GM23338 (cell line): ENCODE results near the gene KCNK10. TPM values are rescaled to one million over a fixed set of nuclear protein-coding genes. Genes with fewer than 3 reads are reported as not detected.

ENCODE experiments used
- ATAC-seq: fragments of 200-7000 bp; cut with Tn5 transposase; 3 replicates; pipeline ENCODE4 v1.9.1; 2020
- DNase-seq: peaks from one replicate; pipeline ENCODE4 v3.0.0-alpha.2; 2015; ENCODE audit warnings: low spot score
- H2AFZ ChIP-seq: fragments of 200-600 bp; sonication (generic); 2 replicates; pipeline ENCODE4 v1.8.0; 2016; ENCODE audit warnings: antibody characterized with exemption, mild to moderate bottlenecking, moderate library complexity
- H3F3A ChIP-seq: fragments of 200-600 bp; sonication (generic); replicated peaks from 2 replicates; pipeline ENCODE4 v1.8.0; 2017; ENCODE audit warnings: antibody characterized with exemption, mixed run types, low read depth
- H3K27ac ChIP-seq: fragments of 200-600 bp; sonication (generic); 2 replicates; pipeline ENCODE4 v1.6.1; 2016; ENCODE audit warnings: low read depth
- H3K27me3 ChIP-seq: fragments of 200-600 bp; sonication (generic); 2 replicates; pipeline ENCODE4 v1.8.0; 2016; ENCODE audit warnings: mild to moderate bottlenecking, mixed run types, moderate library complexity; ENCODE audit not compliant: insufficient read depth
- H3K36me3 ChIP-seq: fragments of 200-600 bp; sonication (generic); 2 replicates; pipeline ENCODE4 v1.8.0; 2016; ENCODE audit warnings: mild to moderate bottlenecking; ENCODE audit not compliant: insufficient read depth
- H3K4me1 ChIP-seq: fragments of 200-600 bp; sonication (generic); 2 replicates; pipeline ENCODE4 v1.8.0; 2016; ENCODE audit warnings: mild to moderate bottlenecking, moderate library complexity; ENCODE audit not compliant: insufficient read depth
- H3K4me2 ChIP-seq: fragments of 200-600 bp; sonication (generic); 2 replicates; pipeline ENCODE4 v1.7.1; 2017; ENCODE audit warnings: mixed run types
- H3K4me3 ChIP-seq: fragments of 200-600 bp; sonication (generic); 2 replicates; pipeline ENCODE4 v1.6.1; 2016; ENCODE audit warnings: mixed run types
- H3K79me2 ChIP-seq: fragments of 200-600 bp; sonication (generic); replicated peaks from 2 replicates; pipeline ENCODE4 v1.8.0; 2017; ENCODE audit warnings: mild to moderate bottlenecking; ENCODE audit not compliant: insufficient read depth
- H3K9me2 ChIP-seq: fragments of 200-600 bp; sonication (generic); 2 replicates; pipeline ENCODE4 v1.8.0; 2017; ENCODE audit not compliant: insufficient read depth
- H4K20me1 ChIP-seq: fragments of 200-600 bp; sonication (generic); replicated peaks from 2 replicates; pipeline ENCODE4 v1.8.0; 2017; ENCODE audit warnings: mild to moderate bottlenecking; ENCODE audit not compliant: insufficient read depth
- H3K27ac Mint-ChIP-seq: 2 replicates; pipeline ENCODE4 v1.8.0; 2020; ENCODE audit warnings: inconsistent platforms, mild to moderate bottlenecking, moderate library complexity, mixed read lengths
- H3K27me3 Mint-ChIP-seq: 3 replicates; pipeline ENCODE4 v1.8.0; 2022; ENCODE audit warnings: low read depth, mild to moderate bottlenecking, moderate library complexity, mixed read lengths, inconsistent platforms; ENCODE audit not compliant: insufficient read depth, poor library complexity
- H3K36me3 Mint-ChIP-seq: 3 replicates; pipeline ENCODE4 v1.8.0; 2021; ENCODE audit warnings: low read depth, mild to moderate bottlenecking, inconsistent platforms, moderate library complexity, mixed read lengths
- H3K4me1 Mint-ChIP-seq: 3 replicates; pipeline ENCODE4 v1.8.0; 2020; ENCODE audit warnings: mild to moderate bottlenecking, inconsistent platforms, mixed read lengths
- H3K4me3 Mint-ChIP-seq: 3 replicates; pipeline ENCODE4 v1.8.0; 2021; ENCODE audit warnings: moderate library complexity, mild to moderate bottlenecking, inconsistent platforms, mixed read lengths
- H3K9me3 Mint-ChIP-seq: 3 replicates; pipeline ENCODE4 v1.8.0; 2020; ENCODE audit warnings: moderate library complexity, mild to moderate bottlenecking, inconsistent platforms, mixed read lengths
- CREB1 ChIP-seq: fragments of 250-450 bp; sonication (Bioruptor Pico); IDR thresholded peaks from 2 replicates; pipeline ENCODE4 v1.5.0; 2020; ENCODE audit warnings: low read depth, mild to moderate bottlenecking, moderate library complexity
- EZH2 ChIP-seq: fragments of 200-600 bp; sonication (generic); IDR thresholded peaks from one replicate; pipeline ENCODE4 v1.8.0; 2017; ENCODE audit warnings: antibody characterized with exemption, mild to moderate bottlenecking, low read depth; ENCODE audit not compliant: unreplicated experiment
- EZH2phosphoT487 ChIP-seq: fragments of 200-600 bp; sonication (generic); IDR thresholded peaks from one replicate; pipeline ENCODE4 v1.8.1; 2018; ENCODE audit warnings: antibody characterized with exemption; ENCODE audit not compliant: unreplicated experiment
- JUNB ChIP-seq: IDR thresholded peaks from one replicate; pipeline ENCODE4 v1.6.1; 2016; ENCODE audit warnings: antibody characterized with exemption; ENCODE audit not compliant: unreplicated experiment
- NANOG ChIP-seq: IDR thresholded peaks from 2 replicates; pipeline ENCODE4 v1.6.1; 2016; ENCODE audit warnings: antibody characterized with exemption, borderline replicate concordance
- POLR2AphosphoS5 ChIP-seq: IDR thresholded peaks from 2 replicates; pipeline ENCODE4 v1.6.1; 2016; ENCODE audit warnings: antibody characterized with exemption, low read depth
- REST ChIP-seq: IDR thresholded peaks from one replicate; pipeline ENCODE4 v1.6.1; 2018; ENCODE audit warnings: antibody characterized with exemption; ENCODE audit not compliant: unreplicated experiment
- STAT1 ChIP-seq: IDR thresholded peaks from one replicate; pipeline ENCODE4 v1.6.1; 2016; ENCODE audit warnings: antibody characterized with exemption; ENCODE audit not compliant: unreplicated experiment
- ZNF114 ChIP-seq: fragments of 250-450 bp; sonication (Bioruptor Pico); IDR thresholded peaks from 2 replicates; pipeline ENCODE4 v1.5.0; 2020; ENCODE audit warnings: mild to moderate bottlenecking, moderate library complexity
- ZNF331 ChIP-seq: fragments of 250-450 bp; sonication (Bioruptor Pico); IDR thresholded peaks from 2 replicates; pipeline ENCODE4 v1.5.0; 2020; ENCODE audit warnings: low read depth, mild to moderate bottlenecking, moderate library complexity
- polyA plus RNA-seq: library from polyadenylated mRNA; unstranded; fragments of >200 nt; fragmentation: Nextera tagmentation; extraction: Ambion mirVana; gene quantifications from 2 replicates; pipeline ENCODE4 v1.2.1, GENCODE V29; 2016
- total RNA-seq: library from RNA; depleted of rRNA; stranded (reverse); fragments of >200 nt; shearing (Covaris generic); gene quantifications from 2 replicates; pipeline ENCODE4 v1.2.3, GENCODE V29; 2014
- TF ChIP-seq, protein P1 (sequence below): IDR thresholded peaks from 2 replicates; pipeline ENCODE4 v1.6.1; 2016; ENCODE audit warnings: antibody characterized with exemption
- TF ChIP-seq, protein P2 (sequence below): fragments of 250-450 bp; sonication (Bioruptor Pico); IDR thresholded peaks from 2 replicates; pipeline ENCODE4 v1.5.0; 2020; ENCODE audit warnings: mild to moderate bottlenecking, moderate library complexity
- TF ChIP-seq, protein P3 (sequence below), 2 experiments: fragments of 200-600 bp in 1 of 2; sonication (generic) in 1 of 2; conservative IDR thresholded peaks; 2 replicates each; pipeline versions ENCODE4 v1.5.1 to v1.6.1; 2016 to 2017; ENCODE audit warnings: antibody characterized with exemption in 2 of 2, low read depth in 2 of 2, mild to moderate bottlenecking in 2 of 2, moderate library complexity in 1 of 2

Gene KCNK10
- total and polyA plus RNA-seq, 2 experiments from 2014 or later = 0.29 to 1.0 TPM

DNA sequence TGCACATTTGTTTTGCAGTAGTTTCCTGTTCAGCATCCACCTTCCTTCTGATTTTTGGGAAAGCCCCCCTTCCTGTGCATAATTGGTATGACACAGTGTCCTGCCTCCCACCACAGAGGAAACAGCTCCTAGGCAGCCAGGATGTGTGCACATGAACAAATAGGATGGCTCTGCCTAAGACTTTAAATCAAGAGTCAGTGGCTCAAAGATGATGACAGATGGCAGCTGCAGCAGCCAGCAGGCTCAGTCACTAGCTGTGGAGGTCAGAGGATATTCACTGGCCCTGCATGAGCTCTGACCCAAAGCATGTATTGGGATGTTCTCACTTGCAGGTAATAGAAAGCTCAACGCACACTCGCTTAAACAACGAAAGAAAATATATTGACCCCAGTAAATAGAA is 90.3 kb downstream of the KCNK10 start:
- H3K36me3 Mint-ChIP-seq = peaks cover 5% of the 10 kb centered on the region; the same call in 2 of the 3 replicates
- H3K79me2 ChIP-seq = no peaks in the 10 kb centered on the region
- no peak overlapping the region for H3K4me3 ChIP-seq
- peaks cover 4% of the 10 kb centered on the region for H3K9me3 Mint-ChIP-seq
- no peak overlapping the region for H3K27ac Mint-ChIP-seq
- H2AFZ ChIP-seq = no peak overlapping the region
- H3K36me3 ChIP-seq = no peaks in the 10 kb centered on the region
- peaks cover 2% of the 10 kb centered on the region for H3K27me3 Mint-ChIP-seq
- H3K4me2 ChIP-seq = no peak overlapping the region
- no peak overlapping the region for H3K4me3 Mint-ChIP-seq
- H3K27me3 ChIP-seq = no peaks in the 10 kb centered on the region
- DNase-seq (no peak), ATAC-seq (no peak)
- no peaks in the 10 kb centered on the region for H3K9me2 ChIP-seq
- H3K4me1 ChIP-seq = peaks cover 5% of the 10 kb centered on the region; the same call in 1 of the 2 replicates
- H3F3A ChIP-seq = no peaks in the 10 kb centered on the region
- TF ChIP-seq NANOG = no peak
- TF ChIP-seq, protein P1, sequence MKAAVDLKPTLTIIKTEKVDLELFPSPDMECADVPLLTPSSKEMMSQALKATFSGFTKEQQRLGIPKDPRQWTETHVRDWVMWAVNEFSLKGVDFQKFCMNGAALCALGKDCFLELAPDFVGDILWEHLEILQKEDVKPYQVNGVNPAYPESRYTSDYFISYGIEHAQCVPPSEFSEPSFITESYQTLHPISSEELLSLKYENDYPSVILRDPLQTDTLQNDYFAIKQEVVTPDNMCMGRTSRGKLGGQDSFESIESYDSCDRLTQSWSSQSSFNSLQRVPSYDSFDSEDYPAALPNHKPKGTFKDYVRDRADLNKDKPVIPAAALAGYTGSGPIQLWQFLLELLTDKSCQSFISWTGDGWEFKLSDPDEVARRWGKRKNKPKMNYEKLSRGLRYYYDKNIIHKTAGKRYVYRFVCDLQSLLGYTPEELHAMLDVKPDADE = no peak
- no peak for TF ChIP-seq POLR2AphosphoS5
- TF ChIP-seq EZH2 = no peak
- no peak for TF ChIP-seq CREB1 (CRISPR knock-in tag)
- no peak for TF ChIP-seq JUNB
- no peak for TF ChIP-seq REST
- TF ChIP-seq, protein P2, sequence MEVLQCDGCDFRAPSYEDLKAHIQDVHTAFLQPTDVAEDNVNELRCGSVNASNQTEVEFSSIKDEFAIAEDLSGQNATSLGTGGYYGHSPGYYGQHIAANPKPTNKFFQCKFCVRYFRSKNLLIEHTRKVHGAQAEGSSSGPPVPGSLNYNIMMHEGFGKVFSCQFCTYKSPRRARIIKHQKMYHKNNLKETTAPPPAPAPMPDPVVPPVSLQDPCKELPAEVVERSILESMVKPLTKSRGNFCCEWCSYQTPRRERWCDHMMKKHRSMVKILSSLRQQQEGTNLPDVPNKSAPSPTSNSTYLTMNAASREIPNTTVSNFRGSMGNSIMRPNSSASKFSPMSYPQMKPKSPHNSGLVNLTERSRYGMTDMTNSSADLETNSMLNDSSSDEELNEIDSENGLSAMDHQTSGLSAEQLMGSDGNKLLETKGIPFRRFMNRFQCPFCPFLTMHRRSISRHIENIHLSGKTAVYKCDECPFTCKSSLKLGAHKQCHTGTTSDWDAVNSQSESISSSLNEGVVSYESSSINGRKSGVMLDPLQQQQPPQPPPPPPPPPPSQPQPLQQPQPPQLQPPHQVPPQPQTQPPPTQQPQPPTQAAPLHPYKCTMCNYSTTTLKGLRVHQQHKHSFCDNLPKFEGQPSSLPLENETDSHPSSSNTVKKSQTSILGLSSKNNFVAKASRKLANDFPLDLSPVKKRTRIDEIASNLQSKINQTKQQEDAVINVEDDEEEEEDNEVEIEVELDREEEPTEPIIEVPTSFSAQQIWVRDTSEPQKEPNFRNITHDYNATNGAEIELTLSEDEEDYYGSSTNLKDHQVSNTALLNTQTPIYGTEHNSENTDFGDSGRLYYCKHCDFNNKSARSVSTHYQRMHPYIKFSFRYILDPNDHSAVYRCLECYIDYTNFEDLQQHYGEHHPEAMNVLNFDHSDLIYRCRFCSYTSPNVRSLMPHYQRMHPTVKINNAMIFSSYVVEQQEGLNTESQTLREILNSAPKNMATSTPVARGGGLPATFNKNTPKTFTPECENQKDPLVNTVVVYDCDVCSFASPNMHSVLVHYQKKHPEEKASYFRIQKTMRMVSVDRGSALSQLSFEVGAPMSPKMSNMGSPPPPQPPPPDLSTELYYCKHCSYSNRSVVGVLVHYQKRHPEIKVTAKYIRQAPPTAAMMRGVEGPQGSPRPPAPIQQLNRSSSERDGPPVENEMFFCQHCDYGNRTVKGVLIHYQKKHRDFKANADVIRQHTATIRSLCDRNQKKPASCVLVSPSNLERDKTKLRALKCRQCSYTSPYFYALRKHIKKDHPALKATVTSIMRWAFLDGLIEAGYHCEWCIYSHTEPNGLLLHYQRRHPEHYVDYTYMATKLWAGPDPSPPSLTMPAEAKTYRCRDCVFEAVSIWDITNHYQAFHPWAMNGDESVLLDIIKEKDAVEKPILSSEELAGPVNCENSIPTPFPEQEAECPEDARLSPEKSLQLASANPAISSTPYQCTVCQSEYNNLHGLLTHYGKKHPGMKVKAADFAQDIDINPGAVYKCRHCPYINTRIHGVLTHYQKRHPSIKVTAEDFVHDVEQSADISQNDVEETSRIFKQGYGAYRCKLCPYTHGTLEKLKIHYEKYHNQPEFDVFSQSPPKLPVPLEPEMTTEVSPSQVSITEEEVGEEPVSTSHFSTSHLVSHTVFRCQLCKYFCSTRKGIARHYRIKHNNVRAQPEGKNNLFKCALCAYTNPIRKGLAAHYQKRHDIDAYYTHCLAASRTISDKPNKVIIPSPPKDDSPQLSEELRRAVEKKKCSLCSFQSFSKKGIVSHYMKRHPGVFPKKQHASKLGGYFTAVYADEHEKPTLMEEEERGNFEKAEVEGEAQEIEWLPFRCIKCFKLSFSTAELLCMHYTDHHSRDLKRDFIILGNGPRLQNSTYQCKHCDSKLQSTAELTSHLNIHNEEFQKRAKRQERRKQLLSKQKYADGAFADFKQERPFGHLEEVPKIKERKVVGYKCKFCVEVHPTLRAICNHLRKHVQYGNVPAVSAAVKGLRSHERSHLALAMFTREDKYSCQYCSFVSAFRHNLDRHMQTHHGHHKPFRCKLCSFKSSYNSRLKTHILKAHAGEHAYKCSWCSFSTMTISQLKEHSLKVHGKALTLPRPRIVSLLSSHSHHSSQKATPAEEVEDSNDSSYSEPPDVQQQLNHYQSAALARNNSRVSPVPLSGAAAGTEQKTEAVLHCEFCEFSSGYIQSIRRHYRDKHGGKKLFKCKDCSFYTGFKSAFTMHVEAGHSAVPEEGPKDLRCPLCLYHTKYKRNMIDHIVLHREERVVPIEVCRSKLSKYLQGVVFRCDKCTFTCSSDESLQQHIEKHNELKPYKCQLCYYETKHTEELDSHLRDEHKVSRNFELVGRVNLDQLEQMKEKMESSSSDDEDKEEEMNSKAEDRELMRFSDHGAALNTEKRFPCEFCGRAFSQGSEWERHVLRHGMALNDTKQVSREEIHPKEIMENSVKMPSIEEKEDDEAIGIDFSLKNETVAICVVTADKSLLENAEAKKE (CRISPR knock-in tag) = no peak
- no peak for TF ChIP-seq ZNF114 (CRISPR knock-in tag)
- TF ChIP-seq EZH2phosphoT487 = no peak
- TF ChIP-seq STAT1 = no peak
- TF ChIP-seq, protein P3, sequence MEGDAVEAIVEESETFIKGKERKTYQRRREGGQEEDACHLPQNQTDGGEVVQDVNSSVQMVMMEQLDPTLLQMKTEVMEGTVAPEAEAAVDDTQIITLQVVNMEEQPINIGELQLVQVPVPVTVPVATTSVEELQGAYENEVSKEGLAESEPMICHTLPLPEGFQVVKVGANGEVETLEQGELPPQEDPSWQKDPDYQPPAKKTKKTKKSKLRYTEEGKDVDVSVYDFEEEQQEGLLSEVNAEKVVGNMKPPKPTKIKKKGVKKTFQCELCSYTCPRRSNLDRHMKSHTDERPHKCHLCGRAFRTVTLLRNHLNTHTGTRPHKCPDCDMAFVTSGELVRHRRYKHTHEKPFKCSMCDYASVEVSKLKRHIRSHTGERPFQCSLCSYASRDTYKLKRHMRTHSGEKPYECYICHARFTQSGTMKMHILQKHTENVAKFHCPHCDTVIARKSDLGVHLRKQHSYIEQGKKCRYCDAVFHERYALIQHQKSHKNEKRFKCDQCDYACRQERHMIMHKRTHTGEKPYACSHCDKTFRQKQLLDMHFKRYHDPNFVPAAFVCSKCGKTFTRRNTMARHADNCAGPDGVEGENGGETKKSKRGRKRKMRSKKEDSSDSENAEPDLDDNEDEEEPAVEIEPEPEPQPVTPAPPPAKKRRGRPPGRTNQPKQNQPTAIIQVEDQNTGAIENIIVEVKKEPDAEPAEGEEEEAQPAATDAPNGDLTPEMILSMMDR (conservative IDR thresholded peaks at IDR 0.05; ENCODE audit: low read depth in 2 of 2) = no peak
- TF ChIP-seq ZNF331 (CRISPR knock-in tag) = no peak
- H4K20me1 ChIP-seq = no peaks in the 10 kb centered on the region
- H3K4me1 Mint-ChIP-seq = peaks cover 7% of the 10 kb centered on the region; the same call in 2 of the 3 replicates
- H3K27ac ChIP-seq = no peak overlapping the region
